Neural progenitor cell (in vitro differentiated cells): Measurements from ENCODE around the gene CAMKK2. TPM values are rescaled to one million over a fixed set of nuclear protein-coding genes. Genes with fewer than 3 reads are reported as not detected.

ENCODE experiments used
- DNase-seq: peaks from one replicate; pipeline ENCODE4 v3.0.0-alpha.2; 2016; ENCODE audit warnings: low spot score
- H2AFZ ChIP-seq: fragments of 200-600 bp; sonication (generic); replicated peaks from 2 replicates; pipeline ENCODE4 v1.6.1; 2016; ENCODE audit warnings: antibody characterized with exemption
- H3F3A ChIP-seq: fragments of 200-600 bp; sonication (generic); 2 replicates; pipeline ENCODE4 v1.6.1; 2016; ENCODE audit warnings: antibody characterized with exemption, low read depth
- H3K27ac ChIP-seq: fragments of 200-600 bp; sonication (generic); 2 replicates; pipeline ENCODE4 v1.5.1; 2016; ENCODE audit warnings: mild to moderate bottlenecking
- H3K27me3 ChIP-seq: fragments of 200-600 bp; sonication (generic); 2 replicates; pipeline ENCODE4 v1.6.1; 2016; ENCODE audit warnings: mild to moderate bottlenecking, moderate library complexity
- H3K36me3 ChIP-seq: fragments of 200-600 bp; sonication (generic); 2 replicates; pipeline ENCODE4 v1.5.1; 2016
- H3K4me1 ChIP-seq: fragments of 200-600 bp; sonication (generic); 2 replicates; pipeline ENCODE4 v1.6.1; 2016; ENCODE audit warnings: mixed run types
- H3K4me2 ChIP-seq: fragments of 200-600 bp; sonication (generic); 2 replicates; pipeline ENCODE4 v1.6.1; 2016
- H3K4me3 ChIP-seq: fragments of 200-600 bp; sonication (generic); 2 replicates; pipeline ENCODE4 v1.5.1; 2016
- H3K79me2 ChIP-seq: fragments of 200-600 bp; sonication (generic); 2 replicates; pipeline ENCODE4 v1.6.1; 2016; ENCODE audit warnings: low read depth
- H3K9ac ChIP-seq: fragments of 200-600 bp; sonication (generic); 2 replicates; pipeline ENCODE4 v1.6.1; 2016
- H3K9me3 ChIP-seq: fragments of 200-600 bp; sonication (generic); 2 replicates; pipeline ENCODE4 v1.5.1; 2016; ENCODE audit warnings: low read depth
- H4K20me1 ChIP-seq: fragments of 200-600 bp; sonication (generic); 2 replicates; pipeline ENCODE4 v1.6.1; 2016; ENCODE audit warnings: low read depth
- H3K27ac Mint-ChIP-seq: 3 replicates; pipeline ENCODE4 v1.8.0; 2021; ENCODE audit warnings: mixed read lengths
- H3K27me3 Mint-ChIP-seq: 2 replicates; pipeline ENCODE4 v1.8.0; 2022; ENCODE audit warnings: low read depth, mild to moderate bottlenecking, inconsistent platforms, moderate library complexity, mixed read lengths; ENCODE audit not compliant: insufficient read depth
- H3K36me3 Mint-ChIP-seq: 3 replicates; pipeline ENCODE4 v1.8.0; 2021; ENCODE audit warnings: mixed read lengths
- H3K4me1 Mint-ChIP-seq: 3 replicates; pipeline ENCODE4 v1.8.0; 2021; ENCODE audit warnings: mixed read lengths
- H3K4me3 Mint-ChIP-seq: 3 replicates; pipeline ENCODE4 v1.8.0; 2021; ENCODE audit warnings: mild to moderate bottlenecking, moderate library complexity, mixed read lengths
- H3K9me3 Mint-ChIP-seq: 3 replicates; pipeline ENCODE4 v1.8.0; 2020; ENCODE audit warnings: mixed read lengths
- EZH2 ChIP-seq: fragments of 200-600 bp; sonication (generic); IDR thresholded peaks from 2 replicates; pipeline ENCODE4 v1.6.1; 2017; ENCODE audit warnings: antibody characterized with exemption, mild to moderate bottlenecking, moderate library complexity
- EZH2phosphoT487 ChIP-seq: fragments of 200-600 bp; sonication (generic); IDR thresholded peaks from 2 replicates; pipeline ENCODE4 v1.6.1; 2017; ENCODE audit warnings: antibody characterized with exemption
- total RNA-seq: library from RNA; depleted of rRNA; stranded (reverse); fragments of >200 nt; gene quantifications from 2 replicates; pipeline ENCODE4 v1.2.3, GENCODE V29; 2015; ENCODE audit warnings: low replicate concordance
- TF ChIP-seq, protein P1 (sequence below): fragments of 200-600 bp; sonication (generic); IDR thresholded peaks from 2 replicates; pipeline ENCODE4 v1.5.1; 2017; ENCODE audit warnings: antibody characterized with exemption, mild to moderate bottlenecking

Gene CAMKK2
- total RNA-seq, 1 donor from 2014 or later, result 21.0 TPM

DNA sequence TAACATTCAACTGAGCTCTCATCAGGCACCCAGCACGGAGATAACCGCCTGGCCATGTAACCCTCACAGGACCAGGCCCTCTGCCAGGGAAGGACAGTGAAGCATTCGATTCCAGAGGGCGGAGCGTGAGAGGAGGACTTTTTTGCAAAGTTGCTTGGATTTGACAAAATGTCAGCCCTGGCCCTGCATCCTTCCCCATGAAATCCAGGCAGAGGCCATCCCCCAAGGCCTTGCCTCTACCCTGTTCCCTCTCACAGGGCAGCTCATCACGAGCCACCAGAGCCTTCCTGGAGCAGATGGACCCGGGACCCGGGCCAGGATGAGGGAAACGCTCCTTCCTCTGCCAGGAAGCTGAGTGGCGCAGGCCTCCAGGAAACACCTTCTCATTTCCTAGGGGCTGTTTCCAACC, 17.0 kb downstream of the CAMKK2 start:
- H3K4me1 Mint-ChIP-seq, result peaks cover 2% of the 10 kb centered on the region
- Histone ChIP-seq H3K27ac (no peak overlapping the region), H3K4me3 (no peak overlapping the region), H3K27me3 (no peaks in the 10 kb centered on the region), H3K4me1 (no peaks in the 10 kb centered on the region), H3K9ac (no peak overlapping the region), H3K36me3 (no peaks in the 10 kb centered on the region), H3K79me2 (peaks cover 31% of the 10 kb centered on the region), H3K4me2 (no peak overlapping the region), H2AFZ (no peak overlapping the region), H4K20me1 (peaks cover 13% of the 10 kb centered on the region), H3F3A (no peaks in the 10 kb centered on the region), H3K9me3 (no peaks in the 10 kb centered on the region)
- no peaks in the 10 kb centered on the region for H3K9me3 Mint-ChIP-seq
- peaks cover 8% of the 10 kb centered on the region for H3K36me3 Mint-ChIP-seq
- TF ChIP-seq, protein P1, sequence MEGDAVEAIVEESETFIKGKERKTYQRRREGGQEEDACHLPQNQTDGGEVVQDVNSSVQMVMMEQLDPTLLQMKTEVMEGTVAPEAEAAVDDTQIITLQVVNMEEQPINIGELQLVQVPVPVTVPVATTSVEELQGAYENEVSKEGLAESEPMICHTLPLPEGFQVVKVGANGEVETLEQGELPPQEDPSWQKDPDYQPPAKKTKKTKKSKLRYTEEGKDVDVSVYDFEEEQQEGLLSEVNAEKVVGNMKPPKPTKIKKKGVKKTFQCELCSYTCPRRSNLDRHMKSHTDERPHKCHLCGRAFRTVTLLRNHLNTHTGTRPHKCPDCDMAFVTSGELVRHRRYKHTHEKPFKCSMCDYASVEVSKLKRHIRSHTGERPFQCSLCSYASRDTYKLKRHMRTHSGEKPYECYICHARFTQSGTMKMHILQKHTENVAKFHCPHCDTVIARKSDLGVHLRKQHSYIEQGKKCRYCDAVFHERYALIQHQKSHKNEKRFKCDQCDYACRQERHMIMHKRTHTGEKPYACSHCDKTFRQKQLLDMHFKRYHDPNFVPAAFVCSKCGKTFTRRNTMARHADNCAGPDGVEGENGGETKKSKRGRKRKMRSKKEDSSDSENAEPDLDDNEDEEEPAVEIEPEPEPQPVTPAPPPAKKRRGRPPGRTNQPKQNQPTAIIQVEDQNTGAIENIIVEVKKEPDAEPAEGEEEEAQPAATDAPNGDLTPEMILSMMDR, result no peak
- TF ChIP-seq EZH2phosphoT487 (no peak), EZH2 (no peak)
- no peak overlapping the region for H3K27ac Mint-ChIP-seq
- DNase-seq, result no peak
- peak overlapping the region; percentile 30 for H3K4me3 Mint-ChIP-seq
- no peaks in the 10 kb centered on the region for H3K27me3 Mint-ChIP-seq

DNA sequence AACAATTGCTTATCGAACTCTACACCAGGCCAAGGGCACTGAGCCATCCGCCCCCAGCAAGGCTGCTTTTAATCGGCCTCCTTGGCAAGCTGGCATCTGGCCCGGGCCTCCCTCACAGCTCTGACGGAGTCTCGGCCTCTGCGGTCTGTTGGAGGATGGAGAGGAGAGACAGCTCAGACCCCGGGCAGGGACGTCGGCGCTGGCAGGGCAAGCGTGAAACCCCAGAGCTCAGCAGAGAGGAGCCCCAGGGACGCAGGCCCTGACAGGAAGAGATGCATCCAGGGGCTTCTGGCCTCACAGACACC, 17.5 kb downstream of the CAMKK2 start:
- no peaks in the 10 kb centered on the region for H3K9me3 Mint-ChIP-seq
- H3K36me3 Mint-ChIP-seq, result peaks cover 8% of the 10 kb centered on the region
- TF ChIP-seq, protein P1, result no peak
- TF ChIP-seq EZH2 (no peak), EZH2phosphoT487 (no peak)
- Histone ChIP-seq H3K79me2 (peaks cover 31% of the 10 kb centered on the region), H3K36me3 (no peaks in the 10 kb centered on the region), H3K4me1 (no peaks in the 10 kb centered on the region), H3K4me2 (no peak overlapping the region), H3K9me3 (no peaks in the 10 kb centered on the region), H3K27me3 (no peaks in the 10 kb centered on the region), H3K9ac (no peak overlapping the region), H4K20me1 (peaks cover 13% of the 10 kb centered on the region), H3K27ac (no peak overlapping the region), H3F3A (no peaks in the 10 kb centered on the region), H2AFZ (no peak overlapping the region), H3K4me3 (no peak overlapping the region)
- no peak overlapping the region for H3K27ac Mint-ChIP-seq
- H3K4me3 Mint-ChIP-seq, result no peak overlapping the region
- no peaks in the 10 kb centered on the region for H3K27me3 Mint-ChIP-seq
- H3K4me1 Mint-ChIP-seq, result peaks cover 2% of the 10 kb centered on the region
- DNase-seq, result no peak

DNA sequence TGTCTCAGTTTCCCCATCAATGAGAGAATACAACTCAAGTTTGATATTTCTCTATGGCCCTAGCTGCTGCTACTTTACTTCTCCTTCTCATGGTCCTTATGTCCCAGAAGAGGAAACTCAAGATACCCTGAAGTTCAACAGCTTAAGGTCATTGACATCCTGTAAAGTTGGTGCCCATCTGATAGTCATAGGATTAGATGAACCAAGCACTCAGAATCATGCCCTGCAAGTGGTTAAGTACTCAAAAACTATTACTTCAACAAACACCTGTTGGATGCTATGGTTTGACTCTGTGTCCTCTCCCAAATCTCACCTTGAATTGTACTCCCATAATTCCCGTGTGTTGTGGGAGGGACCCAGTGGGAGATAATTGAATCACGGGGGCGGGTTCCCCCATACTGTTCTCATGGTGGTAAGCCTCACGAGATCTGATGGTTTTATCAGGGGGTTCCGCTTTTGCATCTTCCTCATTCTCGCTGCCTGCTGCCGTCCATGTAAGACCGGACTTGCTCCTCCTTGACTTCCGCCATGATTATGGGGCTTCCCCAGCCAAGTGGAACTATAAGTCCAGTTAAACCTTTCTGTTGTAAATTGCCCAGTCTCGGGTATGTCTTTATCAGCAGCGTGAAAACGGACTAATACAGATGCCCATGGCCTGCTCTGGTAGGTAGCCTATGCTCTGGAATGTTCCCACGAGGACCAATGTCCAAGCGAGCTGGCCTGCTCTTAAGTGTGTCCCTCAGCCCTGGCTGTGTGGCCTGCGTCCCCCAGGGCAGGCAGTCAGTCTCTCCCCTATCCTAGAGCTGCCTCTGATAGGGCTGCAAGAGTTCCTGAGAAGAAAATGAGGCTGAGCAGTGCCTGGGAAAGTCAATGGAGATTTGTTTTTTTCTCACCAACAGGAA, 18.1 kb downstream of the CAMKK2 start:
- Histone ChIP-seq H3F3A (no peaks in the 10 kb centered on the region), H3K9ac (no peak overlapping the region), H3K9me3 (no peaks in the 10 kb centered on the region), H3K36me3 (no peaks in the 10 kb centered on the region), H2AFZ (no peak overlapping the region), H3K4me3 (no peak overlapping the region), H3K4me1 (no peaks in the 10 kb centered on the region), H3K79me2 (peaks cover 26% of the 10 kb centered on the region), H3K27me3 (no peaks in the 10 kb centered on the region), H3K27ac (no peak overlapping the region), H3K4me2 (no peak overlapping the region), H4K20me1 (peaks cover 13% of the 10 kb centered on the region)
- Mint-ChIP-seq H3K9me3 (no peaks in the 10 kb centered on the region), H3K36me3 (peaks cover 8% of the 10 kb centered on the region), H3K4me1 (peaks cover 2% of the 10 kb centered on the region), H3K27ac (no peak overlapping the region), H3K27me3 (no peaks in the 10 kb centered on the region), H3K4me3 (no peak overlapping the region)
- TF ChIP-seq EZH2 (no peak), EZH2phosphoT487 (no peak)
- no peak for DNase-seq

DNA sequence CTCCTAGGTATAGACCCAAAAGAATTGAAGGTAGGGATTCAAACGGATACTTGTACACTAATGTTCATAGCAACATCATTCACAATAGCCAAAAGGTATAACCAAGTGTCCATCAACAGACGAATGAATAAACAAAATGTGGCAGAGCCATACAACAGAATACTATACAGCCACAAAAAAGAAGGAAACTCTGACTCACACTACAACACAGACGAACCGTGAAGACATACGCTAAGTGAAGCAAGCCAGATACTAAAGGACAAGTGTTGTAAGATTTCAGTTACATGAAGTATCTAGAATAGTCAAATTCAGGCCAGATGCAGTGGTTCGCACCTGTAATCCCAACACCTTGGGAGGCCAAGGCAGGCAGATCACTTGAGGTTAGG, 19.1 kb downstream of the CAMKK2 start:
- Mint-ChIP-seq H3K36me3 (peaks cover 13% of the 10 kb centered on the region), H3K4me1 (peaks cover 2% of the 10 kb centered on the region), H3K4me3 (no peak overlapping the region), H3K9me3 (no peaks in the 10 kb centered on the region), H3K27ac (no peak overlapping the region), H3K27me3 (no peaks in the 10 kb centered on the region)
- DNase-seq, result no peak
- Histone ChIP-seq H3K79me2 (peaks cover 19% of the 10 kb centered on the region), H3K36me3 (no peaks in the 10 kb centered on the region), H3K27ac (no peak overlapping the region), H3F3A (no peaks in the 10 kb centered on the region), H3K9me3 (no peaks in the 10 kb centered on the region), H3K4me2 (no peak overlapping the region), H2AFZ (no peak overlapping the region), H3K27me3 (no peaks in the 10 kb centered on the region), H3K9ac (no peak overlapping the region), H3K4me1 (no peaks in the 10 kb centered on the region), H4K20me1 (peaks cover 10% of the 10 kb centered on the region), H3K4me3 (no peak overlapping the region)
- TF ChIP-seq, protein P1, result no peak
- TF ChIP-seq EZH2 (no peak), EZH2phosphoT487 (no peak)
